ENCODE measurements around the gene CALCB.
A peak's percentile ranks its signal among the peaks of the same experiment; 100 is the strongest.
"Not testable (repeated sequence)": the region's sequence is repeated elsewhere in the genome, so short reads cannot be mapped to it uniquely, and the experiment has no call there.

The CALCB gene

GRCh38 chr11:15073361-15074205, at the start of gene CALCB:
Gene CALCB (plus strand): TSS chr11:15073593. CDS start chr11:15074719, 1,126 bp downstream.
- H3K9me3 ChIP-seq (ENCODE audit: control insufficient read depth, low read length): no peaks in the 10 kb centered on the region
- peaks cover 19% of the 10 kb centered on the region for H3K4me1 ChIP-seq (ENCODE audit: control insufficient read depth, insufficient read depth, low read length)
- no peak within 1 kb of the TSS for H3K9ac ChIP-seq (ENCODE audit: low read length)
- no peaks in the 10 kb centered on the region for H3K36me3 ChIP-seq (ENCODE audit: control insufficient read depth, insufficient read depth, low read length)
- peak within 1 kb of the TSS; percentile 21 for H3K4me3 ChIP-seq (ENCODE audit: low read length)
- H3K27me3 ChIP-seq (ENCODE audit: control insufficient read depth, insufficient read depth, low read length): peaks cover 34% of the 10 kb centered on the region

- H3K27me3 ChIP-seq (ENCODE audit: control insufficient read depth, insufficient read depth, low read length): peaks cover 2% of the 10 kb centered on the region
- H3K9ac ChIP-seq (ENCODE audit: low read length): no peak overlapping the region
- H3K4me1 ChIP-seq (ENCODE audit: control insufficient read depth, insufficient read depth, low read length): no peaks in the 10 kb centered on the region
- no peak overlapping the region for H3K4me3 ChIP-seq (ENCODE audit: low read length)
- no peaks in the 10 kb centered on the region for H3K9me3 ChIP-seq (ENCODE audit: control insufficient read depth, low read length)
- no peaks in the 10 kb centered on the region for H3K36me3 ChIP-seq (ENCODE audit: control insufficient read depth, insufficient read depth, low read length)
Observed at GRCh38 chr11:15027011-15027410, 46.4 kb upstream of the CALCB start.

GRCh38 chr11:15027956-15028355, 45.4 kb upstream of the CALCB start:
- no peak overlapping the region for H3K9ac ChIP-seq (ENCODE audit: low read length)
- H3K27me3 ChIP-seq (ENCODE audit: control insufficient read depth, insufficient read depth, low read length): peaks cover 2% of the 10 kb centered on the region
- H3K36me3 ChIP-seq (ENCODE audit: control insufficient read depth, insufficient read depth, low read length): no peaks in the 10 kb centered on the region
- H3K4me3 ChIP-seq (ENCODE audit: low read length): no peak overlapping the region
- H3K9me3 ChIP-seq (ENCODE audit: control insufficient read depth, low read length): no peaks in the 10 kb centered on the region
- H3K4me1 ChIP-seq (ENCODE audit: control insufficient read depth, insufficient read depth, low read length): no peaks in the 10 kb centered on the region

- Histone ChIP-seq H3K9ac (ENCODE audit: low read length) (no peak overlapping the region), H3K27me3 (ENCODE audit: control insufficient read depth, insufficient read depth, low read length) (peaks cover 2% of the 10 kb centered on the region), H3K36me3 (ENCODE audit: control insufficient read depth, insufficient read depth, low read length) (no peaks in the 10 kb centered on the region), H3K4me3 (ENCODE audit: low read length) (no peak overlapping the region), H3K9me3 (ENCODE audit: control insufficient read depth, low read length) (no peaks in the 10 kb centered on the region), H3K4me1 (ENCODE audit: control insufficient read depth, insufficient read depth, low read length) (no peaks in the 10 kb centered on the region)
Observed at GRCh38 chr11:15028379-15028778, 45.0 kb upstream of the CALCB start.

- not testable (repeated sequence) for H3K9me3 ChIP-seq (ENCODE audit: control insufficient read depth, low read length); H3K9ac ChIP-seq (ENCODE audit: low read length); H3K36me3 ChIP-seq (ENCODE audit: control insufficient read depth, insufficient read depth, low read length); H3K4me1 ChIP-seq (ENCODE audit: control insufficient read depth, insufficient read depth, low read length); H3K4me3 ChIP-seq (ENCODE audit: low read length); H3K27me3 ChIP-seq (ENCODE audit: control insufficient read depth, insufficient read depth, low read length)
Observed at GRCh38 chr11:15031945-15032344, 41.4 kb upstream of the CALCB start.

- H3K9me3 ChIP-seq (ENCODE audit: control insufficient read depth, low read length): no peaks in the 10 kb centered on the region
- H3K9ac ChIP-seq (ENCODE audit: low read length): no peak overlapping the region
- peaks cover 5% of the 10 kb centered on the region for H3K27me3 ChIP-seq (ENCODE audit: control insufficient read depth, insufficient read depth, low read length)
- H3K4me1 ChIP-seq (ENCODE audit: control insufficient read depth, insufficient read depth, low read length): no peaks in the 10 kb centered on the region
- H3K36me3 ChIP-seq (ENCODE audit: control insufficient read depth, insufficient read depth, low read length): no peaks in the 10 kb centered on the region
- no peak overlapping the region for H3K4me3 ChIP-seq (ENCODE audit: low read length)
Observed at GRCh38 chr11:15034687-15035267, 38.6 kb upstream of the CALCB start.

GRCh38 chr11:15035283-15035682, 38.1 kb upstream of the CALCB start:
- Histone ChIP-seq H3K27me3 (ENCODE audit: control insufficient read depth, insufficient read depth, low read length) (peaks cover 5% of the 10 kb centered on the region), H3K4me3 (ENCODE audit: low read length) (no peak overlapping the region), H3K9me3 (ENCODE audit: control insufficient read depth, low read length) (no peaks in the 10 kb centered on the region), H3K4me1 (ENCODE audit: control insufficient read depth, insufficient read depth, low read length) (no peaks in the 10 kb centered on the region), H3K36me3 (ENCODE audit: control insufficient read depth, insufficient read depth, low read length) (no peaks in the 10 kb centered on the region), H3K9ac (ENCODE audit: low read length) (no peak overlapping the region)

- Histone ChIP-seq H3K9ac (ENCODE audit: low read length) (no peak overlapping the region), H3K36me3 (ENCODE audit: control insufficient read depth, insufficient read depth, low read length) (no peaks in the 10 kb centered on the region), H3K27me3 (ENCODE audit: control insufficient read depth, insufficient read depth, low read length) (peaks cover 5% of the 10 kb centered on the region), H3K4me1 (ENCODE audit: control insufficient read depth, insufficient read depth, low read length) (no peaks in the 10 kb centered on the region), H3K4me3 (ENCODE audit: low read length) (no peak overlapping the region), H3K9me3 (ENCODE audit: control insufficient read depth, low read length) (no peaks in the 10 kb centered on the region)
Observed at GRCh38 chr11:15038963-15039362, 34.4 kb upstream of the CALCB start.

GRCh38 chr11:15045209-15045608, 28.2 kb upstream of the CALCB start:
- H3K27me3 ChIP-seq (ENCODE audit: control insufficient read depth, insufficient read depth, low read length): no peaks in the 10 kb centered on the region
- H3K36me3 ChIP-seq (ENCODE audit: control insufficient read depth, insufficient read depth, low read length): no peaks in the 10 kb centered on the region
- no peak overlapping the region for H3K4me3 ChIP-seq (ENCODE audit: low read length)
- no peaks in the 10 kb centered on the region for H3K4me1 ChIP-seq (ENCODE audit: control insufficient read depth, insufficient read depth, low read length)
- H3K9me3 ChIP-seq (ENCODE audit: control insufficient read depth, low read length): no peaks in the 10 kb centered on the region
- no peak overlapping the region for H3K9ac ChIP-seq (ENCODE audit: low read length)

- H3K36me3 ChIP-seq (ENCODE audit: control insufficient read depth, insufficient read depth, low read length): no peaks in the 10 kb centered on the region
- H3K4me3 ChIP-seq (ENCODE audit: low read length): no peak overlapping the region
- H3K27me3 ChIP-seq (ENCODE audit: control insufficient read depth, insufficient read depth, low read length): no peaks in the 10 kb centered on the region
- H3K4me1 ChIP-seq (ENCODE audit: control insufficient read depth, insufficient read depth, low read length): no peaks in the 10 kb centered on the region
- H3K9me3 ChIP-seq (ENCODE audit: control insufficient read depth, low read length): no peaks in the 10 kb centered on the region
- H3K9ac ChIP-seq (ENCODE audit: low read length): no peak overlapping the region
Observed at GRCh38 chr11:15045891-15046290, 27.5 kb upstream of the CALCB start.

- H3K9me3 ChIP-seq (ENCODE audit: control insufficient read depth, low read length); H3K36me3 ChIP-seq (ENCODE audit: control insufficient read depth, insufficient read depth, low read length); H3K9ac ChIP-seq (ENCODE audit: low read length); H3K27me3 ChIP-seq (ENCODE audit: control insufficient read depth, insufficient read depth, low read length); H3K4me3 ChIP-seq (ENCODE audit: low read length); H3K4me1 ChIP-seq (ENCODE audit: control insufficient read depth, insufficient read depth, low read length): not testable (repeated sequence)
Observed at GRCh38 chr11:15046673-15047072, 26.7 kb upstream of the CALCB start.

GRCh38 chr11:15048616-15049015, 24.8 kb upstream of the CALCB start:
- Histone ChIP-seq H3K4me1 (ENCODE audit: control insufficient read depth, insufficient read depth, low read length) (no peaks in the 10 kb centered on the region), H3K9me3 (ENCODE audit: control insufficient read depth, low read length) (no peaks in the 10 kb centered on the region), H3K27me3 (ENCODE audit: control insufficient read depth, insufficient read depth, low read length) (no peaks in the 10 kb centered on the region), H3K9ac (ENCODE audit: low read length) (no peak overlapping the region), H3K4me3 (ENCODE audit: low read length) (no peak overlapping the region), H3K36me3 (ENCODE audit: control insufficient read depth, insufficient read depth, low read length) (no peaks in the 10 kb centered on the region)
